Activated gamma-delta T cell treated with Interleukin-2 at 50 U/mL for 16 hours (primary cell): Measurements from ENCODE around the gene MAGEA9B.
"Not testable (repeated sequence)": the region's sequence is repeated elsewhere in the genome, so short reads cannot be mapped to it uniquely, and the experiment has no call there.

Experiments
- DNase-seq: peaks from one replicate; pipeline ENCODE4 v3.0.0-alpha.2; 2020

MAGEA9B gene

GRCh38 chrX:149587359-149587758, at the start of gene MAGEA9B:
Gene MAGEA9B, minus strand, starts transcription at chrX:149587459. Its CDS starts 4,280 bp downstream, at chrX:149583179.
- not testable (repeated sequence) for DNase-seq

- DNase-seq, result no peak
Measured at GRCh38 chrX:149633511-149633910, 46.3 kb upstream of the MAGEA9B start.

- DNase-seq, result peak; percentile 66
Measured at GRCh38 chrX:149631234-149632165, 44.2 kb upstream of the MAGEA9B start, which contains the start of gene TMEM185A. Gene TMEM185A, minus strand, starts transcription at chrX:149631792. Its CDS starts 212 bp downstream, at chrX:149631580.

GRCh38 chrX:149630681-149631233, 43.5 kb upstream of the MAGEA9B start:
- DNase-seq, result no peak

- no peak for DNase-seq
Measured at GRCh38 chrX:149629730-149630387, 42.6 kb upstream of the MAGEA9B start.

- DNase-seq, result no peak
Measured at GRCh38 chrX:149628768-149629167, 41.5 kb upstream of the MAGEA9B start.

- DNase-seq, result no peak
Measured at GRCh38 chrX:149628280-149628679, 41.0 kb upstream of the MAGEA9B start.

- DNase-seq, result not testable (repeated sequence)
Measured at GRCh38 chrX:149626829-149627228, 39.6 kb upstream of the MAGEA9B start.

- DNase-seq, result not testable (repeated sequence)
Measured at GRCh38 chrX:149619662-149620061, 32.4 kb upstream of the MAGEA9B start.

- no peak for DNase-seq
Measured at GRCh38 chrX:149618871-149619270, 31.6 kb upstream of the MAGEA9B start.

- DNase-seq, result no peak
Measured at GRCh38 chrX:149611623-149612175, 24.4 kb upstream of the MAGEA9B start.

- DNase-seq, result no peak
Measured at GRCh38 chrX:149610511-149610910, 23.3 kb upstream of the MAGEA9B start.

- no peak for DNase-seq
Measured at GRCh38 chrX:149607699-149608098, 20.4 kb upstream of the MAGEA9B start.

- DNase-seq, result not testable (repeated sequence)
Measured at GRCh38 chrX:149605248-149605885, 18.1 kb upstream of the MAGEA9B start.

GRCh38 chrX:149598603-149599002, 11.3 kb upstream of the MAGEA9B start:
- not testable (repeated sequence) for DNase-seq

GRCh38 chrX:149595943-149596342, 8.7 kb upstream of the MAGEA9B start:
- DNase-seq, result not testable (repeated sequence)

- not testable (repeated sequence) for DNase-seq
Measured at GRCh38 chrX:149595214-149595613, 8.0 kb upstream of the MAGEA9B start, which contains the start of gene HSFX2. Gene HSFX2, minus strand, starts transcription at chrX:149595314. Its CDS starts 614 bp downstream, at chrX:149594700.

GRCh38 chrX:149590993-149591392, 3.7 kb upstream of the MAGEA9B start:
- not testable (repeated sequence) for DNase-seq

GRCh38 chrX:149585631-149586030, 1.6 kb downstream of the MAGEA9B start:
- DNase-seq, result not testable (repeated sequence)

- not testable (repeated sequence) for DNase-seq
Measured at GRCh38 chrX:149573456-149573855, 13.8 kb downstream of the MAGEA9B start.

- no peak for DNase-seq
Measured at GRCh38 chrX:149572743-149573142, 14.5 kb downstream of the MAGEA9B start.

GRCh38 chrX:149571770-149572169, 15.5 kb downstream of the MAGEA9B start:
- DNase-seq, result no peak
